Upper lobe of left lung (tissue), 6 donors: ENCODE results near the gene KCND2. TPM values are rescaled to one million over a fixed set of nuclear protein-coding genes. Genes with fewer than 3 reads are reported as not detected.

Experiments used
- ATAC-seq, 2 donors: fragments of 200-7000 bp; cut with Tn5 transposase; one replicate each; pipeline ENCODE4 v1.9.1; 2022; ENCODE audit warnings: mild to moderate bottlenecking in 2 of 2, moderate library complexity in 2 of 2; ENCODE audit not compliant: low FRiP score in 2 of 2
- DNase-seq, 2 donors: peaks; one replicate each; pipeline ENCODE4 v3.0.0-alpha.2; 2019 to 2020
- H3K27ac ChIP-seq, 4 donors: fragments of 200-600 bp; sonication (generic); one replicate each; pipeline ENCODE4 v1.5.1; 2016 to 2019
- H3K27me3 ChIP-seq, 4 donors: fragments of 200-600 bp; sonication (generic); one replicate each; pipeline ENCODE4 v1.5.1; 2017 to 2019
- H3K36me3 ChIP-seq, 4 donors: fragments of 200-600 bp; sonication (generic); one replicate each; pipeline ENCODE4 v1.5.1; 2016 to 2019
- H3K4me1 ChIP-seq, 4 donors: fragments of 200-600 bp; sonication (generic); one replicate each; pipeline ENCODE4 v1.5.1; 2018 to 2019
- H3K4me3 ChIP-seq, 4 donors: fragments of 200-600 bp; sonication (generic); one replicate each; pipeline ENCODE4 v1.5.1; 2017 to 2019; ENCODE audit warnings: mild to moderate bottlenecking in 2 of 4, moderate library complexity in 1 of 4
- H3K9me3 ChIP-seq, 4 donors: fragments of 200-600 bp; sonication (generic); one replicate each; pipeline ENCODE4 v1.5.1; 2018 to 2019
- CTCF ChIP-seq, 6 experiments: fragments of 450-650 bp in 4 of 6; fragments of 200-600 bp in 2 of 6; sonication (generic) in 2 of 6; IDR thresholded peaks; one replicate each; pipeline ENCODE4 v1.5.1; 2016 to 2019; ENCODE audit warnings: antibody characterized with exemption in 6 of 6
- EP300 ChIP-seq, 4 donors: sonication (generic); formaldehyde crosslinking; IDR thresholded peaks; one replicate each; pipeline ENCODE4 v1.5.1; 2017; ENCODE audit warnings: antibody characterized with exemption in 4 of 4, control low read depth in 2 of 4
- POLR2A ChIP-seq, 4 donors: fragments of 450-650 bp; IDR thresholded peaks; one replicate each; pipeline ENCODE4 v1.5.1; 2016 to 2017; ENCODE audit warnings: antibody characterized with exemption in 4 of 4, mild to moderate bottlenecking in 2 of 4
- POLR2AphosphoS5 ChIP-seq, 2 donors: sonication (generic); formaldehyde crosslinking; IDR thresholded peaks; one replicate each; pipeline ENCODE4 v1.5.1; 2017; ENCODE audit warnings: antibody characterized with exemption in 2 of 2
- WGBS, 2 donors: methylation state at CpG; one replicate each; pipeline ENCODE4 v1.1.5; 2017 to 2018; 5-methylcytosine and 5-hydroxymethylcytosine counted together
- small RNA-seq, 4 donors: library from RNA; depleted of rRNA; stranded (forward); fragments of <200 nt; gene quantifications; one replicate each; pipeline ENCODE3, GENCODE V24; 2016
- total RNA-seq, 6 donors: library from RNA; depleted of rRNA in 4 of 6; stranded (reverse); fragments of >200 nt in 4 of 6; gene quantifications; one replicate each; pipeline versions ENCODE4 v1.1.0 to v1.2.1, GENCODE V29; 2016 to 2021
- donor health status: DM: no; HTN: no; CAD: no; lungs with moderate emphysema.
- donor health status: DM: no; HTN: yes; CAD: no; lungs with severe emphysema.

KCND2 gene
- total RNA-seq, 6 donors from 2014 or later, result under 0.01 to 0.67 (median 0.23) TPM; not detected in 2

GRCh38 chr7:120797026-120797645 is 524.2 kb downstream of the KCND2 start:
- H3K36me3 ChIP-seq, result no peaks in the 10 kb centered on the region
- no peak overlapping the region for H3K27ac ChIP-seq
- H3K27me3 ChIP-seq, result no peaks in the 10 kb centered on the region
- ATAC-seq, result no peak
- peaks cover 0 to 11% (median 2%) of the 10 kb centered on the region in 4 donors for H3K4me1 ChIP-seq
- no peak overlapping the region for H3K4me3 ChIP-seq
- TF ChIP-seq POLR2AphosphoS5 (IDR thresholded peaks at IDR 0.05) (no peak), POLR2A (IDR thresholded peaks at IDR 0.05) (no peak), EP300 (IDR thresholded peaks at IDR 0.05) (no peak), CTCF (IDR thresholded peaks at IDR 0.05) (no peak)
- peak in 1 of 2 donors; percentile 7 for DNase-seq
- H3K9me3 ChIP-seq, result no peaks in the 10 kb centered on the region
- 91 to 97% methylated on average over 7 of the region's 7 CpGs for WGBS, 2 donors

GRCh38 chr7:120799147-120799546 is 526.2 kb downstream of the KCND2 start:
- no peak overlapping the region for H3K4me3 ChIP-seq
- TF ChIP-seq EP300 (IDR thresholded peaks at IDR 0.05) (no peak), CTCF (IDR thresholded peaks at IDR 0.05) (no peak), POLR2A (IDR thresholded peaks at IDR 0.05) (no peak), POLR2AphosphoS5 (IDR thresholded peaks at IDR 0.05) (no peak)
- peaks cover 0 to 5% (median 0%) of the 10 kb centered on the region in 4 donors for H3K4me1 ChIP-seq
- no peak for DNase-seq
- 98 to 100% methylated on average over 1 of the region's 1 CpG for WGBS, 2 donors
- no peaks in the 10 kb centered on the region for H3K36me3 ChIP-seq
- no peaks in the 10 kb centered on the region for H3K27me3 ChIP-seq
- no peak for ATAC-seq
- no peak overlapping the region for H3K27ac ChIP-seq
- no peaks in the 10 kb centered on the region for H3K9me3 ChIP-seq

Small RNA genes lying within 50 kb of the gene (small RNA-seq; reads per million reads assigned to genes)
- gene RNU6-581P, result 0 reads per million in 4 donors
